ENCODE measurements around the gene PWP2.

DNA sequence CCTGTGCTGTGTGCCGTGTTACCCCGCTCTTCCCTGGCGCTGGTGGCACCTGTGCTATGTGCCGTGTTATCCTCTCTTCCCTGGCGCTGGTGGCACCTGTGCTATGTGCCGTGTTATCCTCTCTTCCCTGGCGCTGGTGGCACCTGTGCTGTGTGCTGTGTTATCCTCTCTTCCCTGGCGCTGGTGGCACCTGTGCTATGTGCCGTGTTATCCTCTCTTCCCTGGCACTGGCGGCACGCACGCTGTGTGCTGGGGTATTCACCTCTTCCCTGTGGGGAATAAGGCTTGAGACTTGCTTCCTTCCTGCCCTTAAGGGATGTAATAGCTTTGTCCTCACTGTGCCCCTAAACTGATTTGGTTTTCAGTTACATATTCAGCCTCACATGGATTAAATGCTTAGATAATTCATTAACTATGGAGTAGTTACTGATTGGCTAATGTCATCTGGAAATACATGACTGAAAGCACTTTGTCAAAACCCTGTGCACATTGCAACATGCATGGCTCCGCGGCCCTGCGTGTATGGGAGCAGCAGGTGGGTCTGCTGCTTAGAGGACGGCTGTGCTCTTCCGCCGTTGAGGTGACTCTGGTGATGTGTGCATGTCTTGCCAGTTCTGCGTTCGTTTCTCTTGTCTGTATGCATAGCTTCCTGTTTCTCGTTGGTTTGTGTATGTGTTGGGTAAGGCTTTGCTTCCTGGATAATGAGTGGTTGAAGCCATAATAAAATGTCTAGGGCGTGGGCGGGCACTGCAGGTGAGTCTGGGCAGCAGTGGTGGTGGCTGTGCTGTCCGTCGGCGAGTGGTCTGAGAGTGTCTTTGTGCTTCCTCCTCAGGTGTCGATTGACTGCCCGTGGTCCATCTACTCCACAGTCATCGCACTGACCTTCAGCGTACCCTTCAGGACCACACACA is 17.9 kb upstream of the PWP2 start:
- no peak for TF ChIP-seq POLR2A (IDR thresholded peaks at IDR 0.05)
- TF ChIP-seq, protein P1, sequence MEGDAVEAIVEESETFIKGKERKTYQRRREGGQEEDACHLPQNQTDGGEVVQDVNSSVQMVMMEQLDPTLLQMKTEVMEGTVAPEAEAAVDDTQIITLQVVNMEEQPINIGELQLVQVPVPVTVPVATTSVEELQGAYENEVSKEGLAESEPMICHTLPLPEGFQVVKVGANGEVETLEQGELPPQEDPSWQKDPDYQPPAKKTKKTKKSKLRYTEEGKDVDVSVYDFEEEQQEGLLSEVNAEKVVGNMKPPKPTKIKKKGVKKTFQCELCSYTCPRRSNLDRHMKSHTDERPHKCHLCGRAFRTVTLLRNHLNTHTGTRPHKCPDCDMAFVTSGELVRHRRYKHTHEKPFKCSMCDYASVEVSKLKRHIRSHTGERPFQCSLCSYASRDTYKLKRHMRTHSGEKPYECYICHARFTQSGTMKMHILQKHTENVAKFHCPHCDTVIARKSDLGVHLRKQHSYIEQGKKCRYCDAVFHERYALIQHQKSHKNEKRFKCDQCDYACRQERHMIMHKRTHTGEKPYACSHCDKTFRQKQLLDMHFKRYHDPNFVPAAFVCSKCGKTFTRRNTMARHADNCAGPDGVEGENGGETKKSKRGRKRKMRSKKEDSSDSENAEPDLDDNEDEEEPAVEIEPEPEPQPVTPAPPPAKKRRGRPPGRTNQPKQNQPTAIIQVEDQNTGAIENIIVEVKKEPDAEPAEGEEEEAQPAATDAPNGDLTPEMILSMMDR (IDR thresholded peaks at IDR 0.05): no peak

Measured in esophagus squamous epithelium (tissue), 4 donors.